Endothelial cell (in vitro differentiated cells): ENCODE data around the gene PDE3A. TPM values are rescaled to one million over a fixed set of nuclear protein-coding genes. Genes with fewer than 3 reads are reported as not detected.

Source experiments
- DNase-seq: peaks from one replicate; pipeline ENCODE4 v3.0.0; 2021; ENCODE audit warnings: low spot score
- H3K27ac Mint-ChIP-seq: one replicate; pipeline ENCODE4 v1.8.0; 2021; ENCODE audit warnings: mixed read lengths, inconsistent platforms; ENCODE audit not compliant: unreplicated experiment
- H3K27me3 Mint-ChIP-seq: one replicate; pipeline ENCODE4 v1.8.0; 2021; ENCODE audit warnings: mild to moderate bottlenecking, moderate library complexity, mixed read lengths, inconsistent platforms; ENCODE audit not compliant: unreplicated experiment
- H3K36me3 Mint-ChIP-seq: one replicate; pipeline ENCODE4 v1.8.0; 2021; ENCODE audit warnings: mild to moderate bottlenecking, low read depth, mixed read lengths, inconsistent platforms; ENCODE audit not compliant: unreplicated experiment
- H3K4me1 Mint-ChIP-seq: one replicate; pipeline ENCODE4 v1.8.0; 2021; ENCODE audit warnings: mild to moderate bottlenecking, mixed read lengths, inconsistent platforms; ENCODE audit not compliant: unreplicated experiment
- H3K4me3 Mint-ChIP-seq: one replicate; pipeline ENCODE4 v1.8.0; 2021; ENCODE audit warnings: mild to moderate bottlenecking, mixed read lengths, inconsistent platforms; ENCODE audit not compliant: unreplicated experiment
- H3K9me3 Mint-ChIP-seq: one replicate; pipeline ENCODE4 v1.8.0; 2021; ENCODE audit warnings: mixed read lengths, inconsistent platforms; ENCODE audit not compliant: unreplicated experiment
- total RNA-seq: library from RNA; stranded (reverse); fragmentation: NEBNext Ultra II Directional; extraction: Animal tissue kit (Norgen Biotek cat#: 25700); gene quantifications from one replicate; pipeline ENCODE4 v1.2.1, GENCODE V29; 2021; ENCODE audit not compliant: unreplicated experiment
- TF ChIP-seq, protein P1 (sequence below): fragments of 200-600 bp; sonication (generic); IDR thresholded peaks from one replicate; pipeline ENCODE4 v1.5.0; 2021; ENCODE audit warnings: antibody characterized with exemption; ENCODE audit not compliant: unreplicated experiment

PDE3A gene
- total RNA-seq, 1 donor from 2014 or later: 0.97 TPM

- Mint-ChIP-seq H3K27me3 (no peaks in the 10 kb centered on the region), H3K4me3 (no peak overlapping the region), H3K27ac (no peak overlapping the region), H3K4me1 (no peaks in the 10 kb centered on the region), H3K9me3 (no peaks in the 10 kb centered on the region), H3K36me3 (no peaks in the 10 kb centered on the region)
- TF ChIP-seq, protein P1, sequence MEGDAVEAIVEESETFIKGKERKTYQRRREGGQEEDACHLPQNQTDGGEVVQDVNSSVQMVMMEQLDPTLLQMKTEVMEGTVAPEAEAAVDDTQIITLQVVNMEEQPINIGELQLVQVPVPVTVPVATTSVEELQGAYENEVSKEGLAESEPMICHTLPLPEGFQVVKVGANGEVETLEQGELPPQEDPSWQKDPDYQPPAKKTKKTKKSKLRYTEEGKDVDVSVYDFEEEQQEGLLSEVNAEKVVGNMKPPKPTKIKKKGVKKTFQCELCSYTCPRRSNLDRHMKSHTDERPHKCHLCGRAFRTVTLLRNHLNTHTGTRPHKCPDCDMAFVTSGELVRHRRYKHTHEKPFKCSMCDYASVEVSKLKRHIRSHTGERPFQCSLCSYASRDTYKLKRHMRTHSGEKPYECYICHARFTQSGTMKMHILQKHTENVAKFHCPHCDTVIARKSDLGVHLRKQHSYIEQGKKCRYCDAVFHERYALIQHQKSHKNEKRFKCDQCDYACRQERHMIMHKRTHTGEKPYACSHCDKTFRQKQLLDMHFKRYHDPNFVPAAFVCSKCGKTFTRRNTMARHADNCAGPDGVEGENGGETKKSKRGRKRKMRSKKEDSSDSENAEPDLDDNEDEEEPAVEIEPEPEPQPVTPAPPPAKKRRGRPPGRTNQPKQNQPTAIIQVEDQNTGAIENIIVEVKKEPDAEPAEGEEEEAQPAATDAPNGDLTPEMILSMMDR: no peak
- no peak for DNase-seq
Measured at GRCh38 chr12:20453756-20454310, 85.5 kb downstream of the PDE3A start.

GRCh38 chr12:20455001-20455706, 86.8 kb downstream of the PDE3A start:
- TF ChIP-seq, protein P1: no peak
- no peak overlapping the region for H3K27ac Mint-ChIP-seq

DNA sequence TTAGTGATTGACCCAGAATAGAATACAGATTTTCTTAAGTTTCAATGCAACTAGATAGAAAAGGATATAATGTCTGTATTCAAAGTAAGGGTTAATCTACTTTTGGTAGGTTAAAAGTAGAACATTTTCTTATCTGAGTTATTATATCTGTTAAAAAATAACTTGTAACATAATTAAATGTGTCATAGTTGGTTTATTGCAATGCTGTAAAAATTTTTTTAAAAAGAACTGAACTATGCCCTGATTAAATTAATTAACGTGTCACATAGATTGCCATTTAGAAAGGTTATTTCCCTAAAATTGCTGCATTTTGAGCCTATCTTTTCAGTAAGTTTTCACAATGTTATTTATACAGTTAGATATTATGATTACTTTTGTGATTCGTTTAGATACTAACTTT, 89.2 kb downstream of the PDE3A start:
- TF ChIP-seq, protein P1: no peak
- no peak overlapping the region for H3K4me3 Mint-ChIP-seq
- no peaks in the 10 kb centered on the region for H3K4me1 Mint-ChIP-seq
- no peak overlapping the region for H3K27ac Mint-ChIP-seq
- DNase-seq: no peak
- H3K36me3 Mint-ChIP-seq: no peaks in the 10 kb centered on the region
- no peaks in the 10 kb centered on the region for H3K9me3 Mint-ChIP-seq
- H3K27me3 Mint-ChIP-seq: no peaks in the 10 kb centered on the region

More at GRCh38 chr12:20455001-20455706, 86.8 kb downstream of the PDE3A start:
- no peaks in the 10 kb centered on the region for H3K27me3 Mint-ChIP-seq
- no peaks in the 10 kb centered on the region for H3K4me1 Mint-ChIP-seq
- H3K4me3 Mint-ChIP-seq: no peak overlapping the region
- H3K9me3 Mint-ChIP-seq: no peaks in the 10 kb centered on the region
- H3K36me3 Mint-ChIP-seq: no peaks in the 10 kb centered on the region
- no peak for DNase-seq

DNA sequence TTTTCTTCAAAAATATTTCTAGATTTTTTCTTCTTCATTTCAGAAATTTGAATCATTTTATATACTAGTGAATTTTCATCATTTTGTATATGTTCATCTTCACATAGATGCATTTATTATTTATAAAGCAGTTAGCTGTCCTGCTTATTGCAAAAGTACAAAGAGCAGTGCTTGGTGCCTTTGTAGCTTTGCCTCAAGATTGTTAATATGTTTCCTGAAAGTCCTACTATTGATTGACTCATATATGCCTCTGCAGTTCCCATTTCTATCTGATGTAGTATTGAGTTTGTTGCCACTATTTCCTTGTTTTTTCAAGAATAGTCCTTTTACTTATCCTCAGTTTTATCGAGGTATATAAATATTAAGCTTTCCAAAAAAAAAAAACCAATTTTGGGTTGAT, 89.7 kb downstream of the PDE3A start:
- no peak for DNase-seq
- Mint-ChIP-seq H3K9me3 (no peaks in the 10 kb centered on the region), H3K4me1 (no peaks in the 10 kb centered on the region)

DNA sequence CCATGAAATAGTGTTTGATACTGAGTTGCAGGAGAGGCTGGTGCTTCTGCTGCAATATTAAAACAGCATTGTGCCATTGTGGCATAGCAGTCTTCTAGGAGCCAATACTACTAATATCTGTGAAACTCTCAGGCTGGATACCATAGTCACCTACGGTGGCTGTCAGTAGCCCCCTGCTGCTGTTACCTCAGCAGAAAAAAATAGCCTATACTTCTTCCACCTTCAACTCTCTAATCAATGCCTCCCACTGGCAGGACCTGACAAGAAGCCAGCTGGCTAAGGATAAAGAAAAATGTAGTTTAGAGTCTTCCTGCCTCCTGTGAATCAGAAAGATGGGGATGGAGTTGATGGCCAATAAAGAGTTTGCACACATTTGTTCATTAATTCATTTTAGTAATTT, 91.6 kb downstream of the PDE3A start:
- Mint-ChIP-seq H3K4me1 (no peaks in the 10 kb centered on the region), H3K27ac (no peak overlapping the region), H3K27me3 (no peaks in the 10 kb centered on the region), H3K4me3 (no peak overlapping the region), H3K36me3 (no peaks in the 10 kb centered on the region), H3K9me3 (no peaks in the 10 kb centered on the region)
- TF ChIP-seq, protein P1: no peak
- DNase-seq: no peak

More for the DNA sequence above, 89.7 kb downstream of the PDE3A start:
- no peaks in the 10 kb centered on the region for H3K27me3 Mint-ChIP-seq
- no peak overlapping the region for H3K4me3 Mint-ChIP-seq
- no peaks in the 10 kb centered on the region for H3K36me3 Mint-ChIP-seq
- H3K27ac Mint-ChIP-seq: no peak overlapping the region
- TF ChIP-seq, protein P1: no peak
